Choroid plexus epithelial cell (primary cell): ENCODE results near the gene GZMM.

Source experiments
- DNase-seq: peaks from one replicate; pipeline ENCODE4 v3.0.0-alpha.2; 2010; ENCODE audit warnings: low read depth
- H3K4me3 ChIP-seq: 2 replicates; pipeline ENCODE4 v1.5.1; 2011; ENCODE audit warnings: low read depth, mild to moderate bottlenecking, control low read depth, low read length, moderate library complexity
- TF ChIP-seq, protein P1 (sequence below): conservative IDR thresholded peaks from 2 replicates; pipeline ENCODE4 v1.5.1; 2011; ENCODE audit warnings: low read depth, mild to moderate bottlenecking, control low read depth, inconsistent platforms, low read length, moderate library complexity

GZMM gene

DNA sequence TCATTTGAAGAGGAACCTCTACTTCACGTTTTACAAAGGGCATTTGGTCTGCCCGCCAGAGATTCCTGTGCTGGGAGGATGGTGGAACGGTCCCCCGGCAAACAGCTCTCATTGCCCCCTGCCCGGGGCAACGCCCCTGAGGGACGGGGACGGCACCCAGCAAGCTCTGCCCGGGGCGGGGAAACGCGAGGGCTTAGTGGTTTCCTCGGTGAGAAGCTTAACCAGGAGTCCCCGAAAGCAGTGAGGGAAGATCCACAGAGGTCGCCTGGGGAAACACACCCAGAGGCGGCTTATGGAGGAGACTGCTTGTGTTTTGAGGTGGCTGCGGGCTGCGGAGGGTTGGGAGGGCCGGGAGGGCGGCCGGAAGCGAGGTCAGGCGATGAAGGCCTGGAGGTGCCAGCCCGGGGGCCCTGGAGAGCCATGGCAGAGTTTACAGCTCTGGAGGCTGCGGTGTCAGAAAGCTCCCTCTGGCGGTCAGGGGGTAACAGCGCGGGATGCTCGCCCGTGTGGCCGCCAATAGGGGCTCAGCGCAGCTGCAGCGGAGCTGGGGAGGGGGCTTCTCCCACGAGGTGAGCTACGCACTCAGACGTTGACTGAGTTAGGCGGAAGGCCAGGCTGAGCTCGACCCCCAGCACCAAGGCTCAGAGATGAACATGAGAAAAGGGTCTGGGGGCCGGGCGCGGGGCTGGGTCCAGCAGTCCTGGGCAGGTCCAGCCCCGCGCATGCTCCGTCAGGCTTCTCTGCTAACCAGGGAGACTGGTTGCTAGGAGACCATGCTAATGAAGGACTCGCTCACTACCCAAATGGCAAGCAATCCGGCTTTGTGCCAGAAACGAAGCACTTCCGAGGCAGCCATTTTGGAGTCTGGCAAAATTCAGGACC is 37.2 kb upstream of the GZMM start:
- TF ChIP-seq, protein P1, sequence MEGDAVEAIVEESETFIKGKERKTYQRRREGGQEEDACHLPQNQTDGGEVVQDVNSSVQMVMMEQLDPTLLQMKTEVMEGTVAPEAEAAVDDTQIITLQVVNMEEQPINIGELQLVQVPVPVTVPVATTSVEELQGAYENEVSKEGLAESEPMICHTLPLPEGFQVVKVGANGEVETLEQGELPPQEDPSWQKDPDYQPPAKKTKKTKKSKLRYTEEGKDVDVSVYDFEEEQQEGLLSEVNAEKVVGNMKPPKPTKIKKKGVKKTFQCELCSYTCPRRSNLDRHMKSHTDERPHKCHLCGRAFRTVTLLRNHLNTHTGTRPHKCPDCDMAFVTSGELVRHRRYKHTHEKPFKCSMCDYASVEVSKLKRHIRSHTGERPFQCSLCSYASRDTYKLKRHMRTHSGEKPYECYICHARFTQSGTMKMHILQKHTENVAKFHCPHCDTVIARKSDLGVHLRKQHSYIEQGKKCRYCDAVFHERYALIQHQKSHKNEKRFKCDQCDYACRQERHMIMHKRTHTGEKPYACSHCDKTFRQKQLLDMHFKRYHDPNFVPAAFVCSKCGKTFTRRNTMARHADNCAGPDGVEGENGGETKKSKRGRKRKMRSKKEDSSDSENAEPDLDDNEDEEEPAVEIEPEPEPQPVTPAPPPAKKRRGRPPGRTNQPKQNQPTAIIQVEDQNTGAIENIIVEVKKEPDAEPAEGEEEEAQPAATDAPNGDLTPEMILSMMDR: peak; percentile 93
- H3K4me3 ChIP-seq: peak overlapping the region; percentile 95
- peak; percentile 100 for DNase-seq

- peak within 1 kb of the TSS; percentile 95 for H3K4me3 ChIP-seq
- TF ChIP-seq, protein P1: no peak
- DNase-seq: peak; percentile 80
Observed at GRCh38 chr19:507286-508203, 36.3 kb upstream of the GZMM start, which contains the start of gene TPGS1. Gene TPGS1, plus strand, starts transcription at chr19:507497. Its CDS starts 10 bp downstream, at chr19:507507.

DNA sequence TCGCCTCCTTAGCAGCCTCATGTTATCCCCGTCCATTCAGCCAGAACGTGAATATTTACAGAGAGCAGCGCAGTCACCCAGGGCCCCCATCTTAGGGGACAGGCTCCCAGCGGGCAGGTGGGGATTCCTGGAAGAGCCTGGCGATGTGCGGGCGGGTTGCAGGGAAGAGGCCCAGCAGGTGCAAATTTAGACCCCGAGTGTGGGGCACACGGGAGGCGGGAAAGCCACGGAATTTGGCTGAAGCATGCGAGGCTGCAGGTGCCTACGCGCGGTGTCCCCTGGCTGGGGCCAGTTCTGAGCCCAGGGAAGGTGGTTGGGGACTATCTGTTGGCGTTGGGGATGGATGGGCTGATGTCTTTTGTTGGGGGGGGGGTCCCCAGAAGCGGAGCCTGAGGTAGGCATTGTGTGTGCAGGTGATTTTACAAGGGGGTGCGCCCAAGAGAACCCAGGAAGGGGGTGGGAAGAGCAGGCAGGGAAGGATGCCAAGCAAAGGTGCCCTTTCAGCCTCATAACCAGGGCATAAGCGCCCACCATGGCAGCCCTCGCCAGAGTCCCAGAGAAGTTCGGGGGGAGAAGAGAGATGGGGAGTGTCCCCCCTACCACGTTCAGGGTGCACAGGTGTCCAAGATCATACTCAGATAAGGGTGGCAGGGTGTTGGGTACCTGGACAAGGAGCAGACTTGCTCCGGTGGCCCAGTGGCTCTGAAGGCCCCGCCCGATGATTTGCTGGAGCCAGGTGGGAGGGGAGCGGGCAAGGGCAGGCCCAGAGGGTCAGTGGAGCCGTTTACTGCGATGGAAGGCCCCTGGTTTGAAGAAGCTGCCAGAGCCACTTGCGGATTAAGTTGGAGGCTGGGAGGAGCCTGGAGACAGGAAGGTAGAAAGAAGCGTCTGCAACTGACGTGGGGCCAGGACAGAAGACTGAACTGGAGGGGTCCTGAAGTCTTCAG is 35.4 kb upstream of the GZMM start:
- TF ChIP-seq, protein P1: no peak
- H3K4me3 ChIP-seq: peak overlapping the region; percentile 95
- DNase-seq: no peak

DNA sequence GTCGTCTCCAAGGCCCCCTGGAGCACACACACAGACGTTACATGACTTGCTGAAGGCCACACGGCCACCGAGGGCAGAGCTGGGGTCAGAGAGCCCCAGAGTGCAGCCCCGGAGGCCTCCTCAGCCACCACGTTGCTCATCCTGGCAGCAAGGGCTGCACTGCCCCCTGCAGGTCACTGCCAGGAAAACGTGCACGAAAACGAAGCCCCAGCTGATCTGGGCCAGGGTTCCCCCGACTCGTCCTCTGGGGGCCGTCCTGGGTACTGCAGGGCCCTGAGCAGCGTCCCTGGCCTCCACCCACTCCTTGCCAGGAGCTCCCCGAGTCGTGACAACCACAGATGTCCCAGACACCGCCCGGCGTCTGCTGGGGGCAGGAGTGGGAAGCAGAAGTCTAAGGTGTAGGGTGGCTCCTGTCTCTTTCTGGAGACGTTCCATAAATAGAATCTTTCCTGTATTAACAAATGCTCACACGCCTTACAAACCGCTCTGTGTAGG is 33.2 kb upstream of the GZMM start:
- DNase-seq: peak; percentile 92
- H3K4me3 ChIP-seq: peak overlapping the region; percentile 40
- TF ChIP-seq, protein P1: peak; percentile 98

GRCh38 chr19:511101-511851 is 32.6 kb upstream of the GZMM start:
- TF ChIP-seq, protein P1: no peak
- H3K4me3 ChIP-seq: peak overlapping the region; percentile 40
- DNase-seq: peak; percentile 73
